ENCODE results near the gene IKZF2. TPM values are rescaled to one million over a fixed set of nuclear protein-coding genes. Genes with fewer than 3 reads are reported as not detected.

IKZF2 gene
- total and polyA plus RNA-seq, 2 donors (not counting 3 experiments of a cell fraction or from before 2014, with no cell fraction given) = 0.08 to 0.46 TPM

GRCh38 chr2:213149949-213150314 lies 1.5 kb downstream of the IKZF2 start:
- FAIRE-seq (no peak), DNase-seq (ENCODE audit: low read depth, low spot score) (no peak)
- dilution Hi-C loops (cut with MboI; ENCODE audit: extremely low pct_ligation_motif_present, low sequenced_read_pairs) (no loop called here), intact Hi-C loops (cut with micrococcal nuclease) (loop anchor here (5.0 kb wide), 1 partner anchor 308 kb away; no protein-coding TSS in a partner anchor)
- Histone ChIP-seq H3K4me1 (ENCODE audit: control insufficient read depth, extremely low read depth, insufficient read depth, low read length) (peaks cover 7% of the 10 kb centered on the region), H3K79me2 (ENCODE audit: control insufficient read depth, insufficient read depth, low read length) (no peaks in the 10 kb centered on the region), H3K9ac (replicated peaks; ENCODE audit: extremely low read depth, insufficient read depth, low read length) (no peak overlapping the region), H3K27ac (ENCODE audit: insufficient read depth, low read depth, low read length) (no peak overlapping the region), H2AFZ (ENCODE audit: low read depth, low read length) (peak overlapping the region; percentile 59), H3K4me3 (replicated peaks in 1 of 3; ENCODE audit: insufficient read depth in 1 of 3, low read depth in 1 of 3, low read length in 3 of 3) (peak overlapping the region in 1 of 3 experiments; percentile 30), H3K9me1 (replicated peaks; ENCODE audit: control insufficient read depth, extremely low read depth, insufficient read depth, low read length) (no peaks in the 10 kb centered on the region), H4K20me1 (replicated peaks; ENCODE audit: control insufficient read depth, extremely low read depth, insufficient read depth, low read length) (no peaks in the 10 kb centered on the region), H3K9me3 (replicated peaks; ENCODE audit: control insufficient read depth, insufficient read depth, low read length) (no peaks in the 10 kb centered on the region), H3K27me3 (ENCODE audit: control insufficient read depth in 2 of 2, insufficient read depth in 2 of 2, low read length in 2 of 2) (peaks cover 18 to 38% of the 10 kb centered on the region in 2 experiments), H3K36me3 (ENCODE audit: control insufficient read depth in 2 of 2, extremely low read depth in 1 of 2, insufficient read depth in 2 of 2, low read length in 2 of 2) (no peaks in the 10 kb centered on the region), H3K4me2 (ENCODE audit: insufficient read depth, low read length) (peak overlapping the region; percentile 71)
- CTCF ChIA-PET = interaction anchor here (0.6 to 4.8 kb wide), 2 partner anchors 23 to 373 kb away, joined by 3 to 56 read pairs; no protein-coding TSS in a partner anchor
- TF ChIP-seq MAX (IDR thresholded peaks at IDR 0.05; ENCODE audit: insufficient read depth, insufficient read length) = no peak
- TF ChIP-seq CTCF (IDR thresholded peaks at IDR 0.05; ENCODE audit: extremely low read depth in 1 of 2, insufficient read depth in 1 of 2, low read depth in 1 of 2, low read length in 2 of 2) = no peak
- no peak for TF ChIP-seq MYC (IDR thresholded peaks at IDR 0.05; ENCODE audit: low read depth, low read length)
- TF ChIP-seq JUN (IDR thresholded peaks at IDR 0.05; ENCODE audit: borderline replicate concordance, insufficient read depth, insufficient read length, low read depth) = no peak
- TF ChIP-seq FOS (IDR thresholded peaks at IDR 0.05; ENCODE audit: borderline replicate concordance, insufficient read depth, low read length) = no peak
- TF ChIP-seq GATA2 (IDR thresholded peaks at IDR 0.05; ENCODE audit: insufficient read depth, insufficient read length, low read depth, low read length) = no peak
- no peak for TF ChIP-seq POLR2A (IDR thresholded peaks at IDR 0.05; ENCODE audit: low read depth, low read length)
- TF ChIP-seq POLR2AphosphoS5 (IDR thresholded peaks at IDR 0.05; ENCODE audit: insufficient read depth, low read depth, low read length) = no peak
- TF ChIP-seq EZH2 (IDR thresholded peaks at IDR 0.05; ENCODE audit: borderline replicate concordance, low read depth, low read length, severe bottlenecking) = no peak
- POLR2A ChIA-PET = interaction anchor here (0.6 kb wide), 1 partner anchor 20 kb away, joined by 7 read pairs; no protein-coding TSS in a partner anchor
- BruUV-seq (replicated peaks) = no TSS peak

Data from endothelial cell of umbilical vein (primary cell).